Measurements from ENCODE around the gene NUDT17.
"Not testable (repeated sequence)": the region's sequence is repeated elsewhere in the genome, so short reads cannot be mapped to it uniquely, and the experiment has no call there.

The NUDT17 gene, protein sequence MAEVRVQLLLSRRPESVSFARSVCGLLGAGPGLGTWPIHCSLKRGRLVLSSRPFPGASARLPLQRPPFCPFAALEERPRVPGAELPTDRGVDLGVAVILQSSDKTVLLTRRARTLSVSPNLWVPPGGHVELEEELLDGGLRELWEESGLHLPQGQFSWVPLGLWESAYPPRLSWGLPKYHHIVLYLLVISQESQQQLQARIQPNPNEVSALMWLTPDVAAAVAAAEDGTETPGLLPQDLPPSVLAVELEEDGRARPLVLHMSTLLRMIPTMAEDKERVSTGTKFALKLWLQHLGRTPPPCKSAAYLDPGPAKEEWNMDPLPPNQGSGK

DNA sequence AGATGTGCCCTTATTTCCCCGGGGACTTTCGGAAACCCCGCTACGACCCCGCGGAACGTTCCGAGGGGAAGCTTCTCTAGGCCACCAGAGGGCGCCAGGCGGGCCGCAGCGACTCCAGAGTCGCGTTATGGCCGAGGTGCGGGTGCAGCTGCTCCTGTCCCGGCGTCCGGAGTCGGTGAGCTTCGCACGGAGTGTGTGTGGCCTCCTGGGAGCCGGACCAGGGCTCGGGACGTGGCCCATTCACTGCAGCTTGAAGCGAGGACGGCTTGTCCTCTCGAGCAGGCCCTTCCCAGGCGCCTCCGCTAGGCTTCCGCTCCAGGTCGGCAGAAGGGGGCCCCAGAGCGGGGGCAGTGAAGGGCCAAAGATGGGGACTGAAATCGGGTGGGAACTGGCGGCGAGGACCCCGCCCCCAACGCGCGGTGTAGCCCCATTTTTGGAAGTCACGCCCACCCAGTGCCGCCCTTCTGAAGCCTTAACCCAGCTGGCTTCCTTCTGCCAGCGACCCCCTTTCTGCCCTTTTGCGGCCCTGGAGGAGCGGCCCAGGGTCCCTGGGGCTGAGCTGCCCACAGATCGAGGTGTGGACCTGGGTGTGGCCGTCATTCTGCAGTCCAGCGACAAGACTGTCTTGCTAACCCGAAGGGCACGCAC is at the start of gene NUDT17:
NUDT17 (plus strand) TSS at position 117 of the 648 bp plus-strand sequence; CDS start at position 128, 11 bp downstream.
- DNase-seq (ENCODE audit: low read depth) = peak; percentile 63

DNA sequence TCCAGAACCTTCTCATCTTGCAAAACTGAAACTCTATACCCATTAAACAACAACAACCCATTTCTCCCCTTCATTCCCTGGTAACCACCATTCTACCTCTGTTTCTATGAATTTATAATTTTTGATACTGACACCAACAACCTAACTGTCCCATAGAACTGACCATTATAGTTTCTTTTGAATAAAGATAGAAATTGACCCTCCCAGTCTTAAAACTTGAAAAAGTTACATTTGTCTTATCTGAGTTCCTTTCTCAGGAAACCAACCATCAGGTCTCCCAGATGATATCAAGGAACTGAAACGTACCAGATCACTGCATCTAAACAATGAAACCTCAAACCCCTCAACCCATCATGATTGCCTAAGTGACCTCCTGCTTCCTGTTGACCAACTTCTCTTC is 48.7 kb upstream of the NUDT17 start:
- no peak for DNase-seq (ENCODE audit: low read depth)

DNA sequence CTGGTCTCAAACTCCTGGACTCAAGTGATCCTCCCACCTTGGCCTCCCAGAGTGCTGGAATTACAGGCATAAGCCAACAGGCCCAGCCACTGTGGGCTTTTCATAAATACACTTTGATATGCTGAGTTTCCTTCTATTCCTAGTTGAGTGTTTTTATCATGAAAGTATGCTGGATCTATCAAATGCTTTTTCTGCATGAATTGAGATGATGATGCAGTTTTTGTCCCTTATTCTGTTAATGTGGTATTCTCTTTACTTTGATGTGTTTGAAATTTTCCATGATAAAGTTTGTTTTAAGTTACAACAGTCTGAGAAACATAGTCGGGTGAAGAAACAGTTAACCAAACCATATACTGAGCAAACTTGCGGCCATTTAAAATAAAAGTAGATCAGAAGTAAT is 45.6 kb upstream of the NUDT17 start:
- no peak for DNase-seq (ENCODE audit: low read depth)

GRCh38 chr1:145804235-145805045 is 41.0 kb upstream of the NUDT17 start:
- no peak for DNase-seq (ENCODE audit: low read depth)

DNA sequence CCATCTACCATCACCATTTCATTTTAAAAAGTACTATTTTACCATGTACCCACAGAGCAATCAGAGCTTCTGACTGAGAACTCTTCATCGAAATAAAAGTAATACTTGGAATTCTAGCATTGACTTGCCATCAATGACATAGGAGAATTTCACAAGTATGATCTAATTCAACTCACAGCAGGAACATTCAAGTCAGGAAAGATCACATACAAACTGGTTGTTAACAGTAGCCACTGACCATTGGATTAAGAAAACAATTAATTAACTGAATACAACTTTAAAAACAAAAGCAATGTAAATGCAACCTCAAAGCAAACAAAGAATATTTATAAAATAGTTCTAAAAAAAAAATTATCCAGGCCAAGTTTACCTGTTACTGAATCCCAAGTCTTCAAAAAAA is 40.4 kb upstream of the NUDT17 start:
- DNase-seq (ENCODE audit: low read depth) = no peak

- DNase-seq (ENCODE audit: low read depth) = no peak
Observed at GRCh38 chr1:145806408-145806807, 39.0 kb upstream of the NUDT17 start.

DNA sequence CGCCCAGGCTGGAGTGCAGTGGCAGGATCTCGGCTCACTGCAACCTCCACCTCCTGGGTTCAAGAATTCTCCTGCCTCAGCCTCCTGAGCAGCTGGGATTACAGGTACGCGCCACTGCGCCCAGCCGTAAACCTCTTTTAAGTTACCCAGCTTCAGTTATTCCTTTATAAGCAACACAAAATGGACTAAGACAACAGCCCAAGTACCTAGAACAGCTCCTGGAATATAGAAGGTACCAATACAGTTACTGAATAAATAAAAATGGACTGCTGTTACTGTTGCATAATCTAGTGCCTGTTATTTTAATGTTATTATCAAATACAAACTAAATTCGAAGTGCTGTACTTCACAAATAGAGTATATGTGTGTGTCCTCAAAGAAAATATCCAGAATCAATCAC is 38.6 kb upstream of the NUDT17 start:
- DNase-seq (ENCODE audit: low read depth) = no peak

DNA sequence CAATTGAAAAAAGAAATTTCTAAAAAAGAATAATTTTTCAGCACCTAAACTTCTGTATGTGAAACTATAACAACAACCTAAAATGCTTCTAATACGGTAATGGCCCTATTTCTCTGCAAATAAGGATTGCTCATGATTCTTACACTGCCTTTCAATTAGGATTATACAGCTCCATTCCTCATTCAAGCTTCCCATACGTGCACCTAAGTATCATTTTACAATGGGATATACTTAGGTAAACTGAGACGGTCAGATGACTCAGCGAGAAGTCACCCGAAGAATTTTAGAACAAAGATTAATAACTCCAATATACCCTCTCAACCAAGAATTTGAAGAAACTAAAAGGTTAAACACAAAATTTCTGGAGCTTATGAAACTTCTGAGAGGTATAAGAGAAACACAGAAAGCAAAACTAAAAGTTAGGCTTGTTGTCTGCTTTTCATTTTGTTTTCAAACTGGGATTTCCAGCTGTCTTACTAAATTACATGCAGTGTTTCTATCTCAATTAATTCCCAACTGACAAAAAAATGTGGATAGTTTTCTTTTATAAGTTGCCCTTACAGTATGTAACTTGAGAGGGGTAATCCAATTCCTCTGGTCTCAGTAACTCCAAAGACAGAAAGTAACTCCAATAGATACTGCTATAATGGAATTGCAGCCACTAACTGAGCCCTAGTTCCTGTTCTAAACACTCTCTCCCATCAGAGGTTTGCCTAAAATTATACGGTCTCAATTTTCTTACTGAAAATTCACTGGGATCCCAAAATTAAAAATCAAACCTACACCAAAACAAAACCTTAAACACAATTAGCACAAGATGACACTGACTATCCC is 32.2 kb upstream of the NUDT17 start:
- DNase-seq (ENCODE audit: low read depth) = not testable (repeated sequence)

GRCh38 chr1:145818095-145818494 is 27.3 kb upstream of the NUDT17 start:
- not testable (repeated sequence) for DNase-seq (ENCODE audit: low read depth)

GRCh38 chr1:145822779-145823331 is 22.6 kb upstream of the NUDT17 start:
- DNase-seq (ENCODE audit: low read depth) = not testable (repeated sequence)

- peak; percentile 82 for DNase-seq (ENCODE audit: low read depth)
Observed at GRCh38 chr1:145823565-145824498, 21.6 kb upstream of the NUDT17 start, which contains the start of the genes POLR3C and RNF115. Gene POLR3C (plus strand): TSS chr1:145824200. CDS start chr1:145825777, 1,577 bp downstream. Gene RNF115 (minus strand): TSS chr1:145824095. CDS start chr1:145823873, 222 bp downstream.

- no peak for DNase-seq (ENCODE audit: low read depth)
Observed at GRCh38 chr1:145824499-145824842, 21.0 kb upstream of the NUDT17 start.

GRCh38 chr1:145826030-145826429 is 19.4 kb upstream of the NUDT17 start:
- DNase-seq (ENCODE audit: low read depth) = no peak

GRCh38 chr1:145827966-145828365 is 17.5 kb upstream of the NUDT17 start:
- DNase-seq (ENCODE audit: low read depth) = no peak

- DNase-seq (ENCODE audit: low read depth) = no peak
Observed at GRCh38 chr1:145828367-145829026, 16.9 kb upstream of the NUDT17 start.

- not testable (repeated sequence) for DNase-seq (ENCODE audit: low read depth)
Observed at GRCh38 chr1:145830810-145831209, 14.6 kb upstream of the NUDT17 start.

DNA sequence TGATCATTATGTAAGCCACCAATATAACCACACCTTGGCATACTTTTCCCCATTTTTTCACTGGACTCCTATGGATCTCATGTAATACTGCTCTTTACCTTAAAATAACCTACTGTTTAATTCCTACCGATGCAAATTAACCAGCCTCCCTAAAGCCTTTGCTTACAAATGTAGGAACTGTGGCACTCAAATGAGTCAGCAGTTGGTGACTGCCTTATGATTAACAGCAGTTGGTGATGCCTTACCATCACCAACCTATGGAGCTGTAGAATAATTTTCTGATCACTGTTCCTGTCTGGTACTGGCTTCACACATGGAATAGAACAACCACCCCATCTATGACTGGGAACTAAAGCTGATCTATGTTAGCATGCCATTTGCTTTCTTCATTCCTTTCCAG is 7.8 kb upstream of the NUDT17 start:
- DNase-seq (ENCODE audit: low read depth) = no peak

DNA sequence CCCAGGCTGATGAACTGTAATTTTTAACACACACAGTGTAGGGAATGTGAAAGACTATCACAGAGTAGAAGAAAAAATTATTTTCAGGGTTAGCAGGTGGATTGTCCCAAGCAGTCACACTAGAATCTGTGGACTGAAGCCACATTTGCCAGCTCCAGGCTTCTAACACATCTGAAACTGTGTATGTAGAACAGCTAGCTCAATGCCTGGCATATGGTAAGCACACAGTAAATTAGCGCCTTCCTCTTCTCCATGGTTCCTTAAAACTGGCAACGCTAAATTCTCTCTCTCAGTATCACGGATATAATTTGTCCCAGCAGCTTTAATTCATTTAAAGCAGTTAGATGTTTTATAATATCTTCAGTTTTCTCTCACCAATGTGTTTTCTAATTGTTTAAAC is 2.4 kb upstream of the NUDT17 start:
- no peak for DNase-seq (ENCODE audit: low read depth)

- DNase-seq (ENCODE audit: low read depth) = no peak
Observed at GRCh38 chr1:145845144-145845513, 301 bp upstream of the NUDT17 start.

DNA sequence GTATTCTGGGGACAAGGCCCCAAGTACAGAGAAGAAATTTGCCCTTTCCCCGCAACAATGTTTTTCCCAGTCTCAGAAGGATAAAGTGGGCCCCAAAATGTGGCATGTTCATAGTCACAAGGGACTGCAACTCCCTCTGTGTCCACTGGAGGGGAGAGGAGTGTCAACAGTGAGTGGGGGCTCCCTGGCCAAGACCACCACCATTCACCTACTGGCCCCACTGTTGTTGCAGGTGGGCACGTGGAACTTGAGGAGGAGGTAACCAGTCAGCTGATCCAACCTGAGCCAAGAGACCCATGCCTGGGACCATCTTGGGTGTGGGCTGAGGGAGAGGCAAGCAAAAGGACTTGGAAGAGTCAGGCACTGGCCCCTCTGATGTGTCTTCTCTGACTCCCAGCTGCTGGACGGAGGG is 777 bp downstream of the NUDT17 start:
- peak; percentile 14 for DNase-seq (ENCODE audit: low read depth)
